GM23248 (cell line): ENCODE data around the gene INTS6L.

Source experiments
- EZH2 ChIP-seq: fragments of 200-600 bp; sonication (generic); IDR thresholded peaks from 2 replicates; pipeline ENCODE4 v1.6.1; 2018; ENCODE audit warnings: antibody characterized with exemption, mild to moderate bottlenecking; ENCODE audit not compliant: insufficient read depth, poor library complexity, severe bottlenecking
- EZH2phosphoT487 ChIP-seq: fragments of 200-600 bp; sonication (generic); IDR thresholded peaks from 2 replicates; pipeline ENCODE4 v1.6.1; 2018; ENCODE audit warnings: antibody characterized with exemption, moderate library complexity, mild to moderate bottlenecking, low read depth; ENCODE audit not compliant: insufficient read depth

DNA sequence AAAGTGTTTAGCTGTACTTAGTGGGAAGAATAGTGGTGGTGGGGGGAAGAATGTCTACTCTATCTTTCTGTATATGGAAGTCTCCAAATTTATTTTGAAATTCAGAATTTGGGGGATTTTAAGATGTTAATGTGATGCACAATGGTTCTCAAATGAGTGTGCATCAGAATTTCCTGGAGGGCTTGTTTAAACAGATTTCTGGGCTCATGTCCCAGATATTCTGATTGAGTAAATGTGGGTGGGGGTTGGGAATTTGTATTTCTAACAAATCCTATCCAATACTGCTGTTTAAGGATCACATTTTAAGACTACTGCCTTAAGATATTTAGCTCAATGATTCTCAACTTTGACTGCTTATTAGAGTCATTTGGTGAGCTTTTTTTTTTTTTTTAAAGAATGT, 15.1 kb upstream of the INTS6L start:
- TF ChIP-seq EZH2 (no peak), EZH2phosphoT487 (no peak)
